Stimulated activated naive CD8-positive, alpha-beta T cell treated with anti-CD3 and anti-CD28 coated beads, Interleukin-15, amount 100 ng/mL, for 72 hours (primary cell): ENCODE data around the gene NPB.

Experiments used
- ATAC-seq: fragments of 150-1000 bp; cut with Tn5 transposase; 2 replicates; pipeline ENCODE4 v1.10.0; 2021; ENCODE audit warnings: mild to moderate bottlenecking, moderate library complexity
- DNase-seq, 2 donors: peaks; one replicate each; pipeline ENCODE4 v3.0.0; 2021 to 2022
- H3K27ac Mint-ChIP-seq, 2 donors: one replicate each; pipeline ENCODE4 v1.8.0; 2022; ENCODE audit warnings: mild to moderate bottlenecking in 2 of 2, mixed read lengths in 2 of 2, moderate library complexity in 2 of 2
- H3K27me3 Mint-ChIP-seq: one replicate; pipeline ENCODE4 v1.8.0; 2022; ENCODE audit warnings: mixed read lengths
- H3K4me1 Mint-ChIP-seq: one replicate; pipeline ENCODE4 v1.8.0; 2022; ENCODE audit warnings: mild to moderate bottlenecking, mixed read lengths
- H3K4me3 Mint-ChIP-seq, 2 donors: one replicate each; pipeline ENCODE4 v1.8.0; 2022; ENCODE audit warnings: mild to moderate bottlenecking in 2 of 2, mixed read lengths in 2 of 2, moderate library complexity in 1 of 2
- H3K9me3 Mint-ChIP-seq, 2 donors: one replicate each; pipeline ENCODE4 v1.8.0; 2022; ENCODE audit warnings: mixed read lengths in 2 of 2

The NPB gene

GRCh38 chr17:81902023-81902652, at the start of gene NPB:
Gene NPB (plus strand): TSS chr17:81902238. CDS start chr17:81902278, 40 bp downstream.
- H3K9me3 Mint-ChIP-seq = no peaks in the 10 kb centered on the region
- ATAC-seq (peak; percentile 52), DNase-seq (no peak)
- H3K27me3 Mint-ChIP-seq = peaks cover 13% of the 10 kb centered on the region
- no peak within 1 kb of the TSS for H3K27ac Mint-ChIP-seq
- peak within 1 kb of the TSS in 1 of 2 donors; percentile 57 for H3K4me3 Mint-ChIP-seq
- H3K4me1 Mint-ChIP-seq = peaks cover 10% of the 10 kb centered on the region

GRCh38 chr17:81854974-81855774, 46.9 kb upstream of the NPB start:
- DNase-seq (no peak), ATAC-seq (no peak)
- Mint-ChIP-seq H3K27me3 (no peaks in the 10 kb centered on the region), H3K27ac (no peak overlapping the region), H3K4me1 (peaks cover 45% of the 10 kb centered on the region), H3K9me3 (no peaks in the 10 kb centered on the region), H3K4me3 (no peak overlapping the region)

GRCh38 chr17:81858170-81858966, 43.7 kb upstream of the NPB start:
- H3K27ac Mint-ChIP-seq = peak overlapping the region; percentile 19 to 96
- DNase-seq = no peak
- ATAC-seq = no peak
- peaks cover 55% of the 10 kb centered on the region for H3K4me1 Mint-ChIP-seq
- peak overlapping the region; percentile 89 to 94 for H3K4me3 Mint-ChIP-seq
- no peaks in the 10 kb centered on the region for H3K9me3 Mint-ChIP-seq
- no peaks in the 10 kb centered on the region for H3K27me3 Mint-ChIP-seq

- DNase-seq = no peak
- Mint-ChIP-seq H3K4me1 (peaks cover 57% of the 10 kb centered on the region), H3K27ac (peak overlapping the region; percentile 91 to 96), H3K27me3 (no peaks in the 10 kb centered on the region), H3K4me3 (peak overlapping the region; percentile 89 to 94), H3K9me3 (no peaks in the 10 kb centered on the region)
- no peak for ATAC-seq
Observed at GRCh38 chr17:81858967-81859905, 42.8 kb upstream of the NPB start.

- peak in 1 of 2 donors; percentile 28 for DNase-seq
- H3K27ac Mint-ChIP-seq = peak within 1 kb of the TSS; percentile 96 to 98
- no peak for ATAC-seq
Observed at GRCh38 chr17:81859906-81860755, 41.9 kb upstream of the NPB start, which contains the start of gene P4HB. Gene P4HB (minus strand): TSS chr17:81860535. CDS start chr17:81860471, 64 bp downstream.

GRCh38 chr17:81860756-81861568, 41.1 kb upstream of the NPB start:
- H3K4me3 Mint-ChIP-seq = peak overlapping the region; percentile 86 to 94
- H3K27me3 Mint-ChIP-seq = no peaks in the 10 kb centered on the region
- DNase-seq = peak; percentile 99 to 100
- H3K27ac Mint-ChIP-seq = peak overlapping the region; percentile 95 to 98
- ATAC-seq = peak; percentile 91
- peaks cover 64% of the 10 kb centered on the region for H3K4me1 Mint-ChIP-seq
- H3K9me3 Mint-ChIP-seq = no peaks in the 10 kb centered on the region

More at GRCh38 chr17:81859906-81860755, 41.9 kb upstream of the NPB start, which contains the start of gene P4HB:
- Mint-ChIP-seq H3K4me1 (peaks cover 64% of the 10 kb centered on the region), H3K4me3 (peak within 1 kb of the TSS; percentile 89 to 94), H3K9me3 (no peaks in the 10 kb centered on the region), H3K27me3 (no peaks in the 10 kb centered on the region)

- ATAC-seq (no peak), DNase-seq (no peak)
- H3K4me1 Mint-ChIP-seq = peaks cover 73% of the 10 kb centered on the region
- H3K9me3 Mint-ChIP-seq = no peaks in the 10 kb centered on the region
- H3K27me3 Mint-ChIP-seq = no peaks in the 10 kb centered on the region
- peak overlapping the region; percentile 54 to 92 for H3K27ac Mint-ChIP-seq
- peak overlapping the region; percentile 75 to 84 for H3K4me3 Mint-ChIP-seq
Observed at GRCh38 chr17:81863123-81863675, 38.8 kb upstream of the NPB start.

GRCh38 chr17:81863833-81864768, 37.9 kb upstream of the NPB start:
- Mint-ChIP-seq H3K27me3 (no peaks in the 10 kb centered on the region), H3K9me3 (no peaks in the 10 kb centered on the region), H3K4me3 (peak overlapping the region; percentile 1 to 15), H3K27ac (peak overlapping the region in 1 of 2 donors; percentile 59), H3K4me1 (peaks cover 73% of the 10 kb centered on the region)
- ATAC-seq (no peak), DNase-seq (no peak)

GRCh38 chr17:81865358-81865732, 36.7 kb upstream of the NPB start:
- Mint-ChIP-seq H3K4me3 (peak overlapping the region; percentile 2 to 43), H3K9me3 (no peaks in the 10 kb centered on the region)

GRCh38 chr17:81865733-81866439, 36.2 kb upstream of the NPB start:
- Mint-ChIP-seq H3K27me3 (no peaks in the 10 kb centered on the region), H3K27ac (peak overlapping the region in 1 of 2 donors; percentile 92), H3K4me3 (peak overlapping the region; percentile 2 to 43), H3K4me1 (peaks cover 79% of the 10 kb centered on the region), H3K9me3 (no peaks in the 10 kb centered on the region)
- DNase-seq (no peak), ATAC-seq (no peak)

More at GRCh38 chr17:81865358-81865732, 36.7 kb upstream of the NPB start:
- no peak for ATAC-seq
- Mint-ChIP-seq H3K27ac (peak overlapping the region in 1 of 2 donors; percentile 92), H3K4me1 (peaks cover 79% of the 10 kb centered on the region), H3K27me3 (no peaks in the 10 kb centered on the region)
- DNase-seq = no peak

GRCh38 chr17:81866440-81867169, 35.4 kb upstream of the NPB start:
- DNase-seq = no peak
- no peaks in the 10 kb centered on the region for H3K9me3 Mint-ChIP-seq
- peak overlapping the region; percentile 31 to 95 for H3K27ac Mint-ChIP-seq
- no peak for ATAC-seq
- no peaks in the 10 kb centered on the region for H3K27me3 Mint-ChIP-seq
- H3K4me3 Mint-ChIP-seq = peak overlapping the region in 1 of 2 donors; percentile 54
- peaks cover 79% of the 10 kb centered on the region for H3K4me1 Mint-ChIP-seq
